ENCODE data around the gene PROC. TPM values are rescaled to one million over a fixed set of nuclear protein-coding genes. Genes with fewer than 3 reads are reported as not detected.

The PROC gene
- total and polyA plus RNA-seq, 12 donors: 0.10 to 0.16 TPM; not detected in 10

DNA sequence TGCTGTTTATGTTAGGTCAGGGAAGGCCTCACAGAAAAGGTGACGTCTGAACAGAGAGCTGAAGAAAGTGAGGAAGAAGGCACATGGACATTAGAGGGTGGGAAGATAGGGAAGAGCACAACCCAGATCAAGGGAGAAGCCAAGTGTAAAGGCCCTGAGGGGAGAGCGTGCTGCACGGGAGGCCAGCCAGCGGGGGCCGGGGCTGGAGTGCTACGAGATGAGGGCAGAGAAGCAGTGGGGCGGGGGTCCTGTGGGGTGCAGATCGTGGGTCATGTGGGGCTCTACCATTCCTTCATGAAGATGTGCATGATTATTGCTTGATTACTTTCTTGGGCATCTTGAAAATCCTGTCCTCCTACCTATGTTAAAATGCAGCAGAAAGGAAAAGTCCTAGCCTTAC is 50.8 kb downstream of the PROC start:
- H3K36me3 ChIP-seq (replicated peaks in 1 of 2): no peaks in the 10 kb centered on the region
- TF ChIP-seq POLR2A (IDR thresholded peaks at IDR 0.05): no peak
- TF ChIP-seq, protein P1, sequence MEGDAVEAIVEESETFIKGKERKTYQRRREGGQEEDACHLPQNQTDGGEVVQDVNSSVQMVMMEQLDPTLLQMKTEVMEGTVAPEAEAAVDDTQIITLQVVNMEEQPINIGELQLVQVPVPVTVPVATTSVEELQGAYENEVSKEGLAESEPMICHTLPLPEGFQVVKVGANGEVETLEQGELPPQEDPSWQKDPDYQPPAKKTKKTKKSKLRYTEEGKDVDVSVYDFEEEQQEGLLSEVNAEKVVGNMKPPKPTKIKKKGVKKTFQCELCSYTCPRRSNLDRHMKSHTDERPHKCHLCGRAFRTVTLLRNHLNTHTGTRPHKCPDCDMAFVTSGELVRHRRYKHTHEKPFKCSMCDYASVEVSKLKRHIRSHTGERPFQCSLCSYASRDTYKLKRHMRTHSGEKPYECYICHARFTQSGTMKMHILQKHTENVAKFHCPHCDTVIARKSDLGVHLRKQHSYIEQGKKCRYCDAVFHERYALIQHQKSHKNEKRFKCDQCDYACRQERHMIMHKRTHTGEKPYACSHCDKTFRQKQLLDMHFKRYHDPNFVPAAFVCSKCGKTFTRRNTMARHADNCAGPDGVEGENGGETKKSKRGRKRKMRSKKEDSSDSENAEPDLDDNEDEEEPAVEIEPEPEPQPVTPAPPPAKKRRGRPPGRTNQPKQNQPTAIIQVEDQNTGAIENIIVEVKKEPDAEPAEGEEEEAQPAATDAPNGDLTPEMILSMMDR (IDR thresholded peaks at IDR 0.05): no peak
- no peak overlapping the region for H3K27ac ChIP-seq
- H3K4me1 ChIP-seq (replicated peaks in 1 of 2): no peaks in the 10 kb centered on the region
- DNase-seq: no peak
- H3K9me3 ChIP-seq (replicated peaks in 1 of 3): no peaks in the 10 kb centered on the region
- no peak overlapping the region for H3K4me3 ChIP-seq
- no peaks in the 10 kb centered on the region for H3K27me3 ChIP-seq
- intact Hi-C loops (cut with DNase I): no loop called here
- WGBS, 4 donors: 84 to 92% (median 84%) methylated on average over 8 of the region's 8 CpGs

DNA sequence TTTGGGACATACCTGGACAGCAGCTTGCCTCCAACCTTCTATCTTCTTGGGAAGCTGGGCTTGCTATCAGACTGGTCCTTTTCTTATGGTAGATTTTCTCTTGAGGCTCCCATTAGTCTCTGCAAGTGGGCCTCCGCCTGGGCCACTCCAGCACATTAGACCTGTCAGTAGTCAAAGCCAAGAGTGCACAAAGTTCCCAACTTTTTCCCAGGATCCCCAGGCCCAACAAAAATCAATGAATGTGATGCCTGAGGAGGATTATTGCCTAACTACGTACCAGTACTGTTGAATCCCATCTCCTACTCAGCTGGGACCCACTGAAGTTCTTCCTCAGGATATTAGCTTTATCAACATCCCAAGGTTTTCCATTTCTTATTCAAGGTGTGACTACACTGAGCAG is 51.7 kb downstream of the PROC start:
- H3K27me3 ChIP-seq: no peaks in the 10 kb centered on the region
- H3K36me3 ChIP-seq (replicated peaks in 1 of 2): no peaks in the 10 kb centered on the region
- intact Hi-C loops (cut with DNase I): loop anchor here in 1 of 2 donors (10.0 kb wide), 1 partner anchor 45 kb away; no protein-coding TSS in a partner anchor
- TF ChIP-seq, protein P1 (IDR thresholded peaks at IDR 0.05): no peak
- no peak for TF ChIP-seq POLR2A (IDR thresholded peaks at IDR 0.05)
- H3K4me1 ChIP-seq (replicated peaks in 1 of 2): no peaks in the 10 kb centered on the region
- 93 to 100% (median 95%) methylated on average over 2 of the region's 2 CpGs for WGBS, 4 donors
- H3K9me3 ChIP-seq (replicated peaks in 1 of 3): no peaks in the 10 kb centered on the region
- H3K27ac ChIP-seq: no peak overlapping the region
- no peak for DNase-seq
- no peak overlapping the region for H3K4me3 ChIP-seq

DNA sequence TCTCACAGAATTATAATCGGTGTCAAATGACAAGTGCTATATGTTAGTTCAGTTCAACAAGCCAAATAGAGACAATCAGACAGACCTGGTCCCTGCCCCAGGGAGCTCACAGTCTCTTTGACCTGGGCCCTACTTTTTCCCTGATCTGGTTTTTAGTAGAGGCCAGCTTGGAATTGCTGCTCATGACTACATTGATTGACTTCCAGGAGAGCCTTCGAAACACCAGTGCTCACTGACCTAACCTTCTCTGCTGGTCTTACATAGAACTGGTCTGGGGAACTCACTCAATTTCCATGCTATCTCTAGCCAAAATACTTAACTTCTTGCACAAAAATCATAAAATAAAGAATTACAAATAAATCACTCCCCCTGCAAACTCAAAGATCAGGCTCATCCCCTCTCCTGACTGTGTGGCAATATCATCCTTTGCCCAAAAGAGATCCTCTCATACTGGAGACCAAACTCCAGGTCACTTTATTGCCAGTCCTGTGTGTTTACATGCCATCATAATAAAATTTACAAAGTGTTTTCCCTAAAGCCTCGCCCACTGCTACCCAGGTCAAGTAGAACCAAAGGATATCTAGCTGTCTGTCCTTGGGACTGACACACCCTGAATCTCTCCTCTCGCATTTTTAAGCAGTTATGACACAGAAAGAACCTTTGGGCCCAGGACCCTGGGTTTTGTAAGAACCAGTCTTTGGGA is 53.2 kb downstream of the PROC start:
- no peak for DNase-seq
- 86 to 93% (median 87%) methylated on average over 4 of the region's 4 CpGs for WGBS, 4 donors
- Histone ChIP-seq H3K27ac (no peak overlapping the region), H3K36me3 (replicated peaks in 1 of 2) (no peaks in the 10 kb centered on the region), H3K27me3 (no peaks in the 10 kb centered on the region), H3K9me3 (replicated peaks in 1 of 3) (no peaks in the 10 kb centered on the region), H3K4me3 (no peak overlapping the region), H3K4me1 (replicated peaks in 1 of 2) (no peaks in the 10 kb centered on the region)
- intact Hi-C loops (cut with DNase I): loop anchor here in 1 of 2 donors (10.0 kb wide), 1 partner anchor 47 kb away; no protein-coding TSS in a partner anchor
- TF ChIP-seq POLR2A (IDR thresholded peaks at IDR 0.05): no peak
- TF ChIP-seq, protein P1 (IDR thresholded peaks at IDR 0.05): no peak

DNA sequence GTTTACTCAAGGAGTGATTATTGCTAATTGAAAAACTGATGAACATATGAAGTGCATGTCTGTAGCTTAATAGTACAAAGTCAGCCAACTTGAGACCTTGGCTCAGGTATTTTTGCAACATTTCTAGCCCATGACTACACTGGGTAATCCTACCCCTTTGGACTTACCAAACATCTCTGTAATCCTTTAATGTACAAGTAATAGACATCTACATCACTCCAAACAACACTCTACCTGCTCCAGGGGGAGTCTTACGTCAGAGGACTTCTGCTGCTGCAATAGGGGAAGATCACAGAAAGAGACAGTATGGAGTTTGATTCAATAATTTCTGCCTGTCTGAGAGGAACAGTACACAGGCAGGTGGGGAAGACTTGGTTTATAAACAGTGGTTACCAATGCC is 54.0 kb downstream of the PROC start:
- Histone ChIP-seq H3K4me1 (replicated peaks in 1 of 2) (no peaks in the 10 kb centered on the region), H3K27me3 (no peaks in the 10 kb centered on the region), H3K4me3 (no peak overlapping the region), H3K27ac (no peak overlapping the region), H3K9me3 (replicated peaks in 1 of 3) (no peaks in the 10 kb centered on the region), H3K36me3 (replicated peaks in 1 of 2) (no peaks in the 10 kb centered on the region)
- intact Hi-C loops (cut with DNase I): loop anchor here in 1 of 2 donors (10.0 kb wide), 1 partner anchor 47 kb away; no protein-coding TSS in a partner anchor
- DNase-seq: no peak
- WGBS, 4 donors: 94 to 100% (median 98%) methylated on average over 1 of the region's 1 CpG
- TF ChIP-seq, protein P1 (IDR thresholded peaks at IDR 0.05): no peak
- TF ChIP-seq POLR2A (IDR thresholded peaks at IDR 0.05): no peak

Data from adrenal gland (tissue), 12 donors.